GM06990 (cell line): ENCODE data around the gene TCF12.

Experiments used
- DNase-seq: peaks from one replicate; pipeline ENCODE4 v3.0.0-alpha.2; 2011; ENCODE audit not compliant: insufficient read length; ENCODE audit errors: extremely low read depth
- H3K27me3 ChIP-seq: replicated peaks from 2 replicates; pipeline ENCODE4 v1.6.0; 2011; ENCODE audit warnings: low read length; ENCODE audit not compliant: control insufficient read depth, insufficient read depth
- H3K36me3 ChIP-seq: 2 replicates; pipeline ENCODE4 v1.5.1; 2011; ENCODE audit warnings: low read length; ENCODE audit not compliant: control insufficient read depth, insufficient read depth
- H3K4me3 ChIP-seq: replicated peaks from 2 replicates; pipeline ENCODE4 v1.5.1; 2011; ENCODE audit warnings: low read depth, mild to moderate bottlenecking, control low read depth, low read length
- TF ChIP-seq, protein P1 (sequence below): IDR thresholded peaks from 2 replicates; pipeline ENCODE4 v1.5.1; 2011; ENCODE audit warnings: low read length, control low read depth, mild to moderate bottlenecking, inconsistent platforms; ENCODE audit not compliant: insufficient read depth, poor library complexity, severe bottlenecking

The TCF12 gene

DNA sequence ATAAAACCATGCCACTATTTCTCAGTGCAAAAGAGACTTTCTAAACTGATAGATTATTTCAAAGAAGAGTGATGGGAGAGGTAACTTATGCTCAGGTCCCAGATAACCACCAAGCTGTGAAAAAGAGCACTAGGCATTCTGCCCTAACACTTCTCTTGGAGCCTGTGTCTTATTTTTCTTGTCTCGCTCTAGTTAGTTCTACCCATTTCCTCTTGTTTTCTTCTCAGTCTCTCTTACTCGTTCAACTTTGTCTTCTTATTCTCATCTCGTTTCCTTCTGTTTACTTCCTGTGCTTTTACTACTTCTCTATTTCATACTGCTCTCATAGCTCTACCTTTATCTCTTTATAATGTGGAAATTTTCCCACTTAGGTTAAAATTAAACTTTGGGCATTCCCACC, 366.1 kb downstream of the TCF12 start:
- Histone ChIP-seq H3K27me3 (no peaks in the 10 kb centered on the region), H3K36me3 (no peaks in the 10 kb centered on the region)
- TF ChIP-seq, protein P1, sequence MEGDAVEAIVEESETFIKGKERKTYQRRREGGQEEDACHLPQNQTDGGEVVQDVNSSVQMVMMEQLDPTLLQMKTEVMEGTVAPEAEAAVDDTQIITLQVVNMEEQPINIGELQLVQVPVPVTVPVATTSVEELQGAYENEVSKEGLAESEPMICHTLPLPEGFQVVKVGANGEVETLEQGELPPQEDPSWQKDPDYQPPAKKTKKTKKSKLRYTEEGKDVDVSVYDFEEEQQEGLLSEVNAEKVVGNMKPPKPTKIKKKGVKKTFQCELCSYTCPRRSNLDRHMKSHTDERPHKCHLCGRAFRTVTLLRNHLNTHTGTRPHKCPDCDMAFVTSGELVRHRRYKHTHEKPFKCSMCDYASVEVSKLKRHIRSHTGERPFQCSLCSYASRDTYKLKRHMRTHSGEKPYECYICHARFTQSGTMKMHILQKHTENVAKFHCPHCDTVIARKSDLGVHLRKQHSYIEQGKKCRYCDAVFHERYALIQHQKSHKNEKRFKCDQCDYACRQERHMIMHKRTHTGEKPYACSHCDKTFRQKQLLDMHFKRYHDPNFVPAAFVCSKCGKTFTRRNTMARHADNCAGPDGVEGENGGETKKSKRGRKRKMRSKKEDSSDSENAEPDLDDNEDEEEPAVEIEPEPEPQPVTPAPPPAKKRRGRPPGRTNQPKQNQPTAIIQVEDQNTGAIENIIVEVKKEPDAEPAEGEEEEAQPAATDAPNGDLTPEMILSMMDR, result no peak

DNA sequence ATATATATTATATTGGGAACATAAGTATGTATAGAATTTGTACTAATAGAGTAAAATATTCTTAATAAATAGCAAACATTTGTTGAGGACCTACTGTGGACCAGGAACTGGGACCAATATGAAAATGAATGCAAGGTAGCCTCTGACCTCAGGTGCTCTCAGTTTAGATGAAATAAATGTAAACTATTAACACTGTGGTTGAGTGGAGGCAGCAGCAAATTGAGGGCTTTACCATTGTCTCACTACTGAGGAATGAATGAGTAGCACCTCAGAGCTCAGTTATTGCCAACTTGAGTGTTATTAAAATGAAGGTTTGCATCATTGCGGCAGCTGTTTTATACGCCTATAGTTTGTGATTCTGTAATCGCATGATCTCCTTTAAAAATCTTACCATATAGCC, 366.9 kb downstream of the TCF12 start:
- Histone ChIP-seq H3K36me3 (peaks cover under 1% of the 10 kb centered on the region; the same call in 1 of the 2 replicates), H3K4me3 (no peak overlapping the region), H3K27me3 (no peaks in the 10 kb centered on the region)
- DNase-seq, result no peak
- TF ChIP-seq, protein P1, result no peak

More for the DNA sequence above, 366.1 kb downstream of the TCF12 start:
- no peak overlapping the region for H3K4me3 ChIP-seq
- no peak for DNase-seq

DNA sequence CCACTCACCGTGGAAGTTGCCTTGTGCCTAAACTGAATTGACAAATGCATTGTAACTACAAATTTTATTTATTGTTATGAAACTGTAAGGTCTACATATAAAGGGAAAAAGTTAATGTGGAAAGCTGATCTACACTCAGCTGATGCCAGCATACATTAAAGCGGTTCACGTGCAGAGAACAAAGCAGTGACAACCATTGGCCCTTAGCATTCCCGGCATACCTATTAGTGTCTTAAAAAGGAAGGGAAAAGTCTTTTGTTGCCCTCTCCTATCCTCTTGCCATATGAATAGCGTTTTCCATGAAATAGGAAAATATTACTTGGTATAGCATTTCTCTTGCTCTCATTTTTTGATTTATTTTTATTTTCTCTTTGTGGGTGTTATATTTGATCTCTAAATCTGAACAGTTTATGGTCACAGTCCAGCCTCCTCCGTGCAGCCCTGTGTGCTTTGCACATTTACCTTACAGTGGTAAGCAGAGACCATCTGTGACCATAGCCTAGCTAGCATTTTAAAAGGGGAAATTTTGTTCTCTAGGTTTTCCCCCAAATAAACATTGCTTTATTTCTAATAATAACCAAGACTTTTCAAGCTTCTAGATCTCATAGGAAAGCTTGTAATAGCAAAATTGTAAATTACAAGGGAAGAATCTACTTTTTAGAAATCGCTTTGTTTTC, 368.1 kb downstream of the TCF12 start:
- DNase-seq, result no peak
- TF ChIP-seq, protein P1, result no peak
- no peak overlapping the region for H3K4me3 ChIP-seq
- H3K36me3 ChIP-seq, result peaks cover 3% of the 10 kb centered on the region
- no peaks in the 10 kb centered on the region for H3K27me3 ChIP-seq

DNA sequence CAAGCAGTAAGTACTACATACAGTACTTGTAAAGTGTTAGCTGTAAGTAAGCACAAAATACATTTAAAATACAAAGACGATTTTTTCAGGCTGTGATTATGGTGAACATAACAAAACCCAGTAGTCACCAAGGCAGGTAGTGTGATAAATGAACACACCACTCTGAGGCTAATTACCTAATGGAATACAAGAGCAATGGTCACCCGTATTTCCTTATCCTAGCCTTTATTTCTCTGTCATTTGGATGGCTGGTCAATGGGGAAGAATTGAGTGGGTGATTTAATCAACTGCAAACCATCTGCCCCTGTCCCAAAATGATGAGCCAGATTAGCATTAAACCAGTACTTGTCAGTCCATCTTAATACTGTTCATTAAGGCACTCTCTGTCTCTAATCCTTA, 368.7 kb downstream of the TCF12 start:
- TF ChIP-seq, protein P1, result no peak
- H3K4me3 ChIP-seq, result no peak overlapping the region
- no peak for DNase-seq
- peaks cover 3% of the 10 kb centered on the region for H3K36me3 ChIP-seq
- no peaks in the 10 kb centered on the region for H3K27me3 ChIP-seq

DNA sequence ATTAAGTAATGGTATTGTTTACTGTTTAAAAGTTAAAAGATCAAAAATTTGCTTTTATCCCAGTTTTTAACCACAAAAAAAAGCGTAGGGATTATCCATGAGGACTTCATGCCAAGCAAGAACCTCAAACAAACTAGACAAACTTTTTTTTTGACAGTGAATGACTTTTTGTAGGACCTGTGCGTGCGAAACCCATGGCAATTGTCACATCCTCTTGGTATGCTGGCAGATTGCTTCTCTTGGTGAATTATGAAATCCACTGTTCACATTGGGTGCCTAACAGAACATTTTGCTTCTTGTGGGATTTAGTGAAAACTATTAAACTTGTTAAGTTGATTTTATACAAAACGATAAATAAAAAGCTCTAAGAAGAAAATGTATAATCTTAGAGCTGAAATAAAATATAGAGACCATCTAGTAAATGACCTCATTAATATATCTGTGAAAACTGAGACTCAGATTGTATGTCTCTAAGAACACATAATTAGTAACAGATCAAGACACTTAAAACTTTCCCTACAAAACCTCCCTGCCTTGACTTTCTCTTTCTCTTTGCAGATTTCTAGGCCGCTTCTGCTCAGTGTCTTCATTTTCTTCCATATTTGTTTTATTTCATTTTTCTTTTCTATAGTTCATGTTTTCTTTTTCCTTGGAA, 370.6 kb downstream of the TCF12 start:
- Histone ChIP-seq H3K36me3 (peaks cover 3% of the 10 kb centered on the region), H3K4me3 (no peak overlapping the region), H3K27me3 (no peaks in the 10 kb centered on the region)
- TF ChIP-seq, protein P1, result no peak
- no peak for DNase-seq
